ENCODE results near the gene ONECUT1. TPM values are rescaled to one million over a fixed set of nuclear protein-coding genes. Genes with fewer than 3 reads are reported as not detected.

The ONECUT1 gene
- total RNA-seq, 1 donor from 2014 or later, result 48.9 TPM

DNA sequence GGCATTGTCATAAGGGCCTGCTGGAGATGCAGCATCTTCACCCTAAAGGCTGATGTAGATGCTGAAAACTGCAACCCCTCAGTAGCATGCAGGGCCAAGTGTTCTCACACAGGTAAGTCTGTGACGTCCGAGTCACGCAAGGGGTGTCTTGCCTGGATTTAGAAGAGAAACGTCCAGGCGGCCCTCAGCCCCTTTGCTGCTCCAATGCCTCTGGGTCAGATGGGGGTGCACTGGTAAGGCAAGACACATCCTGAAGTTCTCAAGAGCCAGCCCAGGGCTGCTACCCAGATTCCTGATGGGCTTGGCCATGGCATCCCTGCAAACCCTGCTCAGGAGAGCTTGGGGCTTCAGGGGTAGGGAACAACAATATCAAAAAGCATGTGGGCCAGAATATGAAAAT lies 25.4 kb downstream of the ONECUT1 start:
- Mint-ChIP-seq H3K27me3 (ENCODE audit: unreplicated experiment) (peaks cover 2% of the 10 kb centered on the region), H3K4me3 (ENCODE audit: unreplicated experiment) (no peak overlapping the region), H3K4me1 (ENCODE audit: low read depth, unreplicated experiment) (peaks cover 2% of the 10 kb centered on the region), H3K9me3 (ENCODE audit: unreplicated experiment) (peaks cover 1% of the 10 kb centered on the region), H3K36me3 (ENCODE audit: unreplicated experiment) (no peaks in the 10 kb centered on the region), H3K27ac (ENCODE audit: unreplicated experiment) (no peak overlapping the region)
- DNase-seq, result no peak
- TF ChIP-seq, protein P1, sequence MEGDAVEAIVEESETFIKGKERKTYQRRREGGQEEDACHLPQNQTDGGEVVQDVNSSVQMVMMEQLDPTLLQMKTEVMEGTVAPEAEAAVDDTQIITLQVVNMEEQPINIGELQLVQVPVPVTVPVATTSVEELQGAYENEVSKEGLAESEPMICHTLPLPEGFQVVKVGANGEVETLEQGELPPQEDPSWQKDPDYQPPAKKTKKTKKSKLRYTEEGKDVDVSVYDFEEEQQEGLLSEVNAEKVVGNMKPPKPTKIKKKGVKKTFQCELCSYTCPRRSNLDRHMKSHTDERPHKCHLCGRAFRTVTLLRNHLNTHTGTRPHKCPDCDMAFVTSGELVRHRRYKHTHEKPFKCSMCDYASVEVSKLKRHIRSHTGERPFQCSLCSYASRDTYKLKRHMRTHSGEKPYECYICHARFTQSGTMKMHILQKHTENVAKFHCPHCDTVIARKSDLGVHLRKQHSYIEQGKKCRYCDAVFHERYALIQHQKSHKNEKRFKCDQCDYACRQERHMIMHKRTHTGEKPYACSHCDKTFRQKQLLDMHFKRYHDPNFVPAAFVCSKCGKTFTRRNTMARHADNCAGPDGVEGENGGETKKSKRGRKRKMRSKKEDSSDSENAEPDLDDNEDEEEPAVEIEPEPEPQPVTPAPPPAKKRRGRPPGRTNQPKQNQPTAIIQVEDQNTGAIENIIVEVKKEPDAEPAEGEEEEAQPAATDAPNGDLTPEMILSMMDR (IDR thresholded peaks at IDR 0.05; ENCODE audit: partially characterized antibody, unreplicated experiment), result no peak

DNA sequence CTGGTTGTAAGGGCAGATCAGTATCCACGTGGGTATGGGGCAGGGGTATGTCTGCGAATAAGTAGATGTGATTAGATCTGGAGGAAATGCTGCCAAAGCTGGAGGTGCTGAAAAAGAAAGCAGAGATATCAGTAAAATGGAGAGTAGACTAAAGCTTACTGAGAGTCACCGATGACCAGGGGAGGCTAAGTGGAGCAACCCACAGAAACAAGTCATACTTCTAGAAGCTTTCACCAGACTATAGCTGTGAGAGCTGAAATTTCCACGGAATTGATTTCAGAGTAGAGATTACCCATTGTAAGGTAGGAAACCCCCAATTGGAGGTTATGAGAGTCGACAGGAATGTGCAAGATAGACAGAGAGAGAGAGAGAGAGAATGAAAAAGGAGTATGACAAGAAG lies 27.5 kb downstream of the ONECUT1 start:
- no peak for DNase-seq
- no peak overlapping the region for H3K4me3 Mint-ChIP-seq (ENCODE audit: unreplicated experiment)
- peaks cover 2% of the 10 kb centered on the region for H3K27me3 Mint-ChIP-seq (ENCODE audit: unreplicated experiment)
- H3K4me1 Mint-ChIP-seq (ENCODE audit: low read depth, unreplicated experiment), result peaks cover 2% of the 10 kb centered on the region
- TF ChIP-seq, protein P1 (IDR thresholded peaks at IDR 0.05; ENCODE audit: partially characterized antibody, unreplicated experiment), result no peak
- no peaks in the 10 kb centered on the region for H3K36me3 Mint-ChIP-seq (ENCODE audit: unreplicated experiment)
- H3K27ac Mint-ChIP-seq (ENCODE audit: unreplicated experiment), result no peak overlapping the region
- H3K9me3 Mint-ChIP-seq (ENCODE audit: unreplicated experiment), result peaks cover 1% of the 10 kb centered on the region

DNA sequence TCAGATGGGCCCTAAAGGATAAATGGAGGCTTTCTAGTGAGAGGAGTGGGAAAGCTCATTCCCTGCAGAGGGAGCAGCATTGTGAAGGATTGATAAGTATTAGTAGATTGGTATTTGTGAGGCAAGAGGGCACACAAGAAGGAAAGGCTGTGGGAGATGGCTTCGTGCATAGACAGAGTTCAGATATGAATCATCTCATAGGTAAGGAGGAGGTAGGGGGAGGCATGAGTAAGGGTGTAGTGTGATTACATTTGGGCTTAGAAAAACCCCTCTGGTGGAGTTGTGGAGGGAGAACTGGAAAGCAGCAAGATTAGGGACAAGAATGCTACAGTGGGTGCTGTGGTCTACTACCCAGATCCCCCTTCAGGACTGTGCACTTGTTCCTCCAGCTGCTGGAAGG lies 29.6 kb downstream of the ONECUT1 start:
- peaks cover 4% of the 10 kb centered on the region for H3K36me3 Mint-ChIP-seq (ENCODE audit: unreplicated experiment)
- H3K4me3 Mint-ChIP-seq (ENCODE audit: unreplicated experiment), result no peak overlapping the region
- peaks cover 2% of the 10 kb centered on the region for H3K27me3 Mint-ChIP-seq (ENCODE audit: unreplicated experiment)
- DNase-seq, result no peak
- no peaks in the 10 kb centered on the region for H3K4me1 Mint-ChIP-seq (ENCODE audit: low read depth, unreplicated experiment)
- no peaks in the 10 kb centered on the region for H3K9me3 Mint-ChIP-seq (ENCODE audit: unreplicated experiment)
- TF ChIP-seq, protein P1 (IDR thresholded peaks at IDR 0.05; ENCODE audit: partially characterized antibody, unreplicated experiment), result no peak
- no peak overlapping the region for H3K27ac Mint-ChIP-seq (ENCODE audit: unreplicated experiment)

DNA sequence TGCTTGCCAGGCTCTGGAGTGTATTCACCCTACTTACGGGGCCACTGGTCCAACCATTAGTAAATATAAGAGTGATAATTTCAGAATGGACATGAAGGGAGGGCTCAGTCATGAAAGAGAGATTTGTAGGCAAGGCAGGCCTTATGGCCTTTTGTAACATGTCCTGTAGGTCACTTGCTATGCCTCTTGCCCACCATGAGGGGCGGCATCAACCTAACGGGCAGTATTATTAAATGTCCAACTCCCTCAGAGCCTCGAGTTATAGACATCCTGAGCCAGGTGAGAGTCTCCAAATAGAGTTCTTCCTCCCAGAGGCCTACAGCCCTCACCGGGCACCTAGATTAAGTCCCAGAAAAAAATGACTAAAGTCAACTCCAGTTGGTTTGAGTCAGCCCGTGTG lies 30.2 kb downstream of the ONECUT1 start:
- TF ChIP-seq, protein P1 (IDR thresholded peaks at IDR 0.05; ENCODE audit: partially characterized antibody, unreplicated experiment), result no peak
- Mint-ChIP-seq H3K27me3 (ENCODE audit: unreplicated experiment) (peaks cover 2% of the 10 kb centered on the region), H3K9me3 (ENCODE audit: unreplicated experiment) (no peaks in the 10 kb centered on the region), H3K27ac (ENCODE audit: unreplicated experiment) (no peak overlapping the region), H3K4me1 (ENCODE audit: low read depth, unreplicated experiment) (no peaks in the 10 kb centered on the region), H3K36me3 (ENCODE audit: unreplicated experiment) (peaks cover 4% of the 10 kb centered on the region), H3K4me3 (ENCODE audit: unreplicated experiment) (no peak overlapping the region)
- no peak for DNase-seq

DNA sequence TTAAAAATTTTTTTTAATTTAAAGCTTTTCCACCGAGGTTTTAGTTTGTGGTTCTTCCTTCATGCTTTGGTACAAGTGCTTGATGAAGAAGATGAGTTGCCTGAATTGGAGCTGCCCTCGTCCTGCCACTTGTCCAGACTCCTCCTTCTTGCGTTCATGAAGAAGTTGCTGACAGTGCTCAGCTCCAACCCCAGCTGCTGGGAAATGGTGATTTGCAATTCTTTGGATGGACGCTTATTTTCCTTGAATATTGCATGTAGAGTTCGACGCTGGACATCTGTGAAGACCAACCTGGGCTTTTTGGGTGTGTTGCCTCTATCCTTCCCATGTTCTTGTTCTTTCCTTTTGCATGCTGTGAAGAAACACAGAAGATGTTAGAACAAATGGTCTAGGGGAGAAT lies 32.6 kb downstream of the ONECUT1 start:
- Mint-ChIP-seq H3K27me3 (ENCODE audit: unreplicated experiment) (peaks cover 2% of the 10 kb centered on the region), H3K4me3 (ENCODE audit: unreplicated experiment) (no peak overlapping the region), H3K9me3 (ENCODE audit: unreplicated experiment) (no peaks in the 10 kb centered on the region), H3K27ac (ENCODE audit: unreplicated experiment) (no peak overlapping the region), H3K4me1 (ENCODE audit: low read depth, unreplicated experiment) (no peaks in the 10 kb centered on the region), H3K36me3 (ENCODE audit: unreplicated experiment) (peaks cover 4% of the 10 kb centered on the region)
- TF ChIP-seq, protein P1 (IDR thresholded peaks at IDR 0.05; ENCODE audit: partially characterized antibody, unreplicated experiment), result no peak
- DNase-seq, result no peak

Data from glutamatergic neuron (in vitro differentiated cells).